Measurements from ENCODE around the gene HTR1B.

DNA sequence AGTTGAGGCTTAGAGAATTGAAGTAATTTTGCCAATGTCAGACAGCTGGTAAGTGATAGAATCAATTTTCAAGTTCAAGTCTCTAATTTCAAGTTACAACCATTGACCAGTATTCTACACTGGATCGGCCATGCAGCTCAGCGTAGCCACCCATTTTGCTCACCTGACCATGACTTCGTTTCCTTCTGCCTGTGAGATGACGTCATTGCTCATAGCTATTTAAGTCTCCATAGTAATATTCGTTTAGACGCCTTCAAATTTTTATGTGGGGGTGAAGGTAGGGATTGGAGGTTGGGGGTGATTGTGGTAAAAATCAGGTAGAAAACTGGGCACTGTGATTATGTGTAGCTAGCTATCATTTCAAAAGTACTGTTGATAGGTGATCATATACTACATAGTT, 5.6 kb upstream of the HTR1B start:
- TF ChIP-seq, protein P1, sequence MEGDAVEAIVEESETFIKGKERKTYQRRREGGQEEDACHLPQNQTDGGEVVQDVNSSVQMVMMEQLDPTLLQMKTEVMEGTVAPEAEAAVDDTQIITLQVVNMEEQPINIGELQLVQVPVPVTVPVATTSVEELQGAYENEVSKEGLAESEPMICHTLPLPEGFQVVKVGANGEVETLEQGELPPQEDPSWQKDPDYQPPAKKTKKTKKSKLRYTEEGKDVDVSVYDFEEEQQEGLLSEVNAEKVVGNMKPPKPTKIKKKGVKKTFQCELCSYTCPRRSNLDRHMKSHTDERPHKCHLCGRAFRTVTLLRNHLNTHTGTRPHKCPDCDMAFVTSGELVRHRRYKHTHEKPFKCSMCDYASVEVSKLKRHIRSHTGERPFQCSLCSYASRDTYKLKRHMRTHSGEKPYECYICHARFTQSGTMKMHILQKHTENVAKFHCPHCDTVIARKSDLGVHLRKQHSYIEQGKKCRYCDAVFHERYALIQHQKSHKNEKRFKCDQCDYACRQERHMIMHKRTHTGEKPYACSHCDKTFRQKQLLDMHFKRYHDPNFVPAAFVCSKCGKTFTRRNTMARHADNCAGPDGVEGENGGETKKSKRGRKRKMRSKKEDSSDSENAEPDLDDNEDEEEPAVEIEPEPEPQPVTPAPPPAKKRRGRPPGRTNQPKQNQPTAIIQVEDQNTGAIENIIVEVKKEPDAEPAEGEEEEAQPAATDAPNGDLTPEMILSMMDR (IDR thresholded peaks at IDR 0.05): no peak
- no peak for TF ChIP-seq POLR2A (IDR thresholded peaks at IDR 0.05)
